H4 (cell line): ENCODE results near the gene DNAH2. TPM values are rescaled to one million over a fixed set of nuclear protein-coding genes. Genes with fewer than 3 reads are reported as not detected.

ENCODE experiments used
- DNase-seq: peaks from one replicate; pipeline ENCODE4 v3.0.0-alpha.2; 2015; ENCODE audit warnings: low spot score
- total RNA-seq: library from RNA; depleted of rRNA; stranded (reverse); fragments of >200 nt; shearing (Covaris generic); gene quantifications from 2 replicates; pipeline ENCODE4 v1.2.3, GENCODE V29; 2014; rRNA removed

The DNAH2 gene
- total RNA-seq, 1 experiment from 2014 or later, result 0.10 TPM

DNA sequence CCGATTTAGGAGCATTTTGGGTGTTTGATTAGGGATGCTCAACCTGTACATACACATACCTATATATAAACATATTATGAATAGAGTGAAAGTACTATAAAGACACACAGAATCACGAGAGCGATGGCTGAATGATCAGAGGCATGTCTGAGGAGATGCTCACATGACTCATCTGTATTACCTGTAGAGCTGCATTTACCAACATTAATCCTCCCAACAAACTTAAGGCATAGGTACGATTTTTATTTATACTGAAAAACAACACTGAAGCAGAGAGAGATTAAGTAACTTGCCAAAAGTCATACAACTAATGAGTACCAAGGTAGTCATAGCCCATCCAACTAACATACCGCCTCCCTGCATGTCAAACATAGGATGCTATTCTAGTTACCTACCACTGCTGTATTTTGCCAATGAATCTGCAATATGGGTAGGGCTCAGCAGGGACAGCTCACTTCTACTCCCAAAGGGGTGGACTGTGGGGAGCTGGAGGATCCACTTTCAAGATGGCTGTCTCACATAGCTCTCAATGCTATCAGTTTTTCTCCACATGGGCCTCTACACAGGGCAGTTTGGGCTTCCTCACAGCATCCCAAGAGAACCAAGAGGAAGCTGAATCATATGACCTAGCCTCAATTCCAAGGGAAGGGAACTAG is 147.6 kb downstream of the DNAH2 start:
- DNase-seq, result no peak

DNA sequence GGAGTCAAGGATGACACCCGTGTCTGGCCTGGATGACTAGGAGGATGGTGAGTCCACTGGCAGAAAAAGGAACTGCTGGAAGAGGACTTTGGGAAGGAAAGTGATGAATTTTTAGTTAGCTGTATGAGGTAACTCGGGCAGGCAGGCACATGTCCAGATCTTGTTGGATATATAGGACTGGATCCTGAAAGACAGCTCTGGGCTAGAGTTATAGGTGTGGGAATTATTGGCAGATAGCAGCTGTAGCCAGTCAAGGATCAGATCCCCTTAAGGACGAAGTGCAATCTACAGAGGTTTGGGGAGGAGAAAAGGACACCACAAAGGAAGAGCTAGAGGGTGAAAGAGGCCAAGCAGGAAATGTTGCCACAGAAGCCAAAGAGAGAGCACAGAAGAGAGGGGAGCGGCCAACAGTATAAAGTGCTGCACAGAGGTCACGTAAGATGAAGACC is 150.4 kb downstream of the DNAH2 start:
- DNase-seq, result no peak

- DNase-seq, result no peak
Observed at GRCh38 chr17:7873051-7873450, 155.5 kb downstream of the DNAH2 start.

DNA sequence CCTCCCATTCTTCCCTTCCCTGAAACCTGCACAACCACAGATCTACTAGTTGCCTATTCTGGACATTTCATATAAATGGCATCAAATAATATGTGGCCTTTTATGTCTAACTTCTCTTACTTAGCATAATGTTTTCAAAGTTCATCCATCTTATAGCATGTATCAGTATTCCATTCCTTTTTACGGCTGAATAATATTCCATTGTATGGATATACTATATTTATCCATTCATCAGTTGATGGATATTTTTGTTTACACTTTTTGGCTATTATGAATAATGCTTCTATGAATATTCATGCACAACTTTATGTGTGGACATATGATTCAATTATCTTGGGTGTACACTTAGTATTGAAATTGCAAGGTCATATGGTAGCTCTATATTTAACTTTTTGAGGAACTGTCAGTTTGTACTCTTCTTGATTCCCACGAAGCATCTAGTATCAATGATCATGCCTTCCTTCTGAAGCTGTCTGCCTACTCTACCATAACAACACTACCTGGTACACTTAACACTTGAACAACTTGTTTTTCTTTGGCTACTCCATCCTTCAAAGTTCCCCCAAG is 158.3 kb downstream of the DNAH2 start:
- no peak for DNase-seq

DNA sequence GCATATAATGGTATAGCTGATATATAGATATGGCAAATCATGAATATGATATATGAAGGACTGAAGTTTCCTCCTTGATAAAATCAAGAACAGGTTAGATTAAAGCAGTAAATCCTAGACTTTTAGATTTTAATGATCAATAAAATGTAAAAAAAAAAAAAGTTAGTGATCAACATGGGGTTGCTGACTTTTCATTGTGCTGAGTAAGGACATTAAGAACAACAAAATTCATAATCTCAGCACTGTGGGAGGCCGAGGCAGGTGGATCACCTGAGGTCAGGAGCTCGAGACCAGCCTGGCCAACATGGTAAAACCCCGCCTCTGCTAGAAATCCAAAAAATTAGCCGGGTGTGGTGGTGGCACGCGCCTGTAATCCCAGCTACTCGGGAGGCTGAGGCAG is 160.7 kb downstream of the DNAH2 start:
- no peak for DNase-seq

GRCh38 chr17:7880076-7880868 is 162.7 kb downstream of the DNAH2 start:
- no peak for DNase-seq

GRCh38 chr17:7881276-7882054 is 163.9 kb downstream of the DNAH2 start:
- no peak for DNase-seq

GRCh38 chr17:7882068-7882467 is 164.5 kb downstream of the DNAH2 start:
- no peak for DNase-seq

DNA sequence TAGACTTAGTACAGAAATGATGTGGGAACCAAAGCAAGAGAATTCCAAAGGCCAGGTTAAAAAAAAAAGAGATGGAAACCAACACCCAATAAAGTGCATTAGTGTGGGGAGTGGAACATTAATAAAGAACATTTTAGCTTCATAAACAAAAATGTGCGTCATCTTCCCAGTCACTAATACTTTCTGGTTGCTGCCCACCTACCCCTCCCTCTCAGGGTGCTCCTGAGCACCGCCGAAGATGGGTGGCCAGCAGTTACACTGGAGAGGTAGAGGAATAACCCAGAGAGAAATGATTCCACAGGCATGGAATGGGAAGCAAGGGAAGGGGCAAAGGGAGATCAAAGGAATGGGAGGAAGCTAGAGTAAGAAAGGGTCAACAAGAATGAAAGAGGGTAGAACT is 165.1 kb downstream of the DNAH2 start:
- no peak for DNase-seq

Other genes with a start within 250 kb of the DNAH2 start
- 4.5 and 7.5 TPM in 2 replicates for gene ZBTB4, start 238.1 kb upstream of the DNAH2 start, total RNA-seq
- not detected in 2 replicates for gene SLC35G6, start 236.3 kb upstream of the DNAH2 start, total RNA-seq
- gene POLR2A, start 233.4 kb upstream of the DNAH2 start, total RNA-seq, result 9.9 and 11.3 TPM in 2 replicates
- 2.4 TPM in 1 of 2 replicates, not detected in the other for gene TNFSF12, start 168.7 kb upstream of the DNAH2 start, total RNA-seq
- 0.43 TPM in 1 of 2 replicates, not detected in the other for gene TNFSF13, start 159.0 kb upstream of the DNAH2 start, total RNA-seq
- 59.5 and 61.3 TPM in 2 replicates for gene SENP3, start 155.8 kb upstream of the DNAH2 start, total RNA-seq
- gene CD68, start 138.1 kb upstream of the DNAH2 start, total RNA-seq, result 19.9 and 21.6 TPM in 2 replicates
- 146 and 193 TPM in 2 replicates for gene MPDU1, start 133.9 kb upstream of the DNAH2 start, total RNA-seq
- gene SOX15, start 127.7 kb upstream of the DNAH2 start, total RNA-seq, result not detected in 2 replicates
- gene FXR2, start 102.8 kb upstream of the DNAH2 start, total RNA-seq, result 11.4 and 16.5 TPM in 2 replicates
- gene SAT2, start 89.9 kb upstream of the DNAH2 start, total RNA-seq, result 39.6 and 45.6 TPM in 2 replicates
- not detected in 2 replicates for gene SHBG, start 87.6 kb upstream of the DNAH2 start, total RNA-seq
- not detected in 2 replicates for gene ATP1B2, start 66.8 kb upstream of the DNAH2 start, total RNA-seq
- 35.9 and 43.7 TPM in 2 replicates for gene TP53, start 30.3 kb upstream of the DNAH2 start, total RNA-seq
- 9.9 and 15.8 TPM in 2 replicates for gene WRAP53, start 29.3 kb upstream of the DNAH2 start, total RNA-seq
- 5.6 and 6.2 TPM in 2 replicates for gene EFNB3, start 12.5 kb upstream of the DNAH2 start, total RNA-seq
- gene KDM6B, start 116.5 kb downstream of the DNAH2 start, total RNA-seq, result 0.21 and 4.1 TPM in 2 replicates
- not detected in 2 replicates for gene TMEM88, start 137.3 kb downstream of the DNAH2 start, total RNA-seq
- 70.3 and 104 TPM in 2 replicates for gene NAA38, start 139.8 kb downstream of the DNAH2 start, total RNA-seq
- 4.0 and 7.5 TPM in 2 replicates for gene CYB5D1, start 140.3 kb downstream of the DNAH2 start, total RNA-seq
- gene CHD3, start 171.0 kb downstream of the DNAH2 start, total RNA-seq, result 26.5 and 35.0 TPM in 2 replicates
- gene RNF227, start 198.5 kb downstream of the DNAH2 start, total RNA-seq, result 1.1 and 3.6 TPM in 2 replicates
- gene KCNAB3, start 212.1 kb downstream of the DNAH2 start, total RNA-seq, result 0.21 TPM in 1 of 2 replicates, not detected in the other
- 22.8 and 33.4 TPM in 2 replicates for gene TRAPPC1, start 214.2 kb downstream of the DNAH2 start, total RNA-seq
- gene CNTROB, start 214.5 kb downstream of the DNAH2 start, total RNA-seq, result 6.2 and 9.1 TPM in 2 replicates